Stimulated activated CD8-positive, alpha-beta memory T cell treated with anti-CD3 and anti-CD28 coated beads, Interleukin-15, amount 100 ng/mL, for 1 hour (primary cell): ENCODE data around the gene RBM15B.

Source experiments
- DNase-seq: peaks from one replicate; pipeline ENCODE4 v3.0.0-alpha.2; 2020; ENCODE audit warnings: low read depth

Gene RBM15B

DNA sequence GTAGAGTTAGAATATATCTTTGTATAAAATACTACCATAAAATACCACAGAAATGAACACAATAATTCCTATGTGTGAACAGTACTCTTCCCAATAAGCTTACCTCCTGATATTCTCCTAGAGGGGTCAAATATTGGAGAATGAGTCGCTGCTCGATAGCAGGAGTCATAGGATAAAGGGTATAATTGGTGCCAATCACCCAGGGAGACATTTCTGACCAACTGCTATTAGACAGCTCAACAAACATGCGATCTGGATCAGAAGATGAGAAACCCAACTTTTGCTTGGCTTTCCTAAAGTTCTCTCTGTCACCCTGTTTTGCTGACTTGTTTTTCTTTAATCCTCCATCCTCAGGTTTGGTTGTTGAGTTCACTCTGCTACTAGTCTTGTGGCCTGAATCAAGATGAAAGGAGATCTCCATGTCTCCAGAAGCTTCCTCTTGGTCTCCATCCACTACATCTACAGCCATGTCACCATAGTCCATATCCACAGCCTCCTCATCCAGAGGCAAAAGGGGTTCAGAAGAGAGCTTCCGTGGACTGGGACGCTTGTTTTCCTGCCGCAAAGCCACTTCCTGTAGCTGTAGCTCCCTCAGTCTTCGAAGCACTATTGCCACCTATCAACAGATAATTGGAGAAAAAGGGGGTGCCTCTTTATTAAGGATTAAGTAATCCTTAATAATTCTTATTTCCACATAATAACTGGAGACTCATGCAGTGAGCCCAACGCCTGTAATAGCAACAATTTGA lies 50.4 kb downstream of the RBM15B start:
- DNase-seq, result no peak

DNA sequence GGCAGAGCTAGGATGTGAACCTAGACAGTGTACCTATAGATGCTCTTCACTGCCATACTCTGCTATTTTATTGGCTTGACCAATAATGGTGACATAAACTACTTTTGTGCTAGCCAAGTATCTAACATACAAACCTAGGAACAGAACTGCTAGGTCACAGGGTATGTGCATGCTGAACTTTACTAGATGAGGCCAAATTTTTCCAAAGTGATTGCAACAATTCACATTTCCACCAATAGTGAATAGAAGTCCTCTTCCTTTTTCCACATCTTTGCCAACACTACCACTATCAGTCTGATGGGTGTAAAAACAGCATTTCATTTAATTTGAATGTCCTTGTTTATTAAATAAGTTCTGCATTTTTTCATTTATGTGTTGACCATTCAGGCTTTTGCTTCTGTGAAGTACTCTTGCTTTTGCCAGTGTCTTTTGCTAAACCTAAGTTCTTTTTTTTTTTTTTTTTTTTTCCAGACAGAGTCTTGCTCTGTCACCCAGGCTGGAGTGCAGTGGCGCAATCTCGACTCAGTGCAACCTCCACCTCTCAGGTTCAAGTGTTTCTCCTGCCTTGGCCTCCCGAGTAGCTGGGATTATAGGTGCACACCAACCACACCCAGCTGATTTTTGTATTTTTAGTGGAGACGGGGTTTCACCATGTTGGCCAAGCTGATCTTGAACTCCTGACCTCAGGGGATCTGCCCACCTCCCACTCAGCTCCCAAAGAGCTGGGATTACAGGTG lies 54.6 kb downstream of the RBM15B start:
- DNase-seq, result no peak
